ENCODE results near the gene HPCA. TPM values are rescaled to one million over a fixed set of nuclear protein-coding genes. Genes with fewer than 3 reads are reported as not detected.

HPCA gene
- total RNA-seq, 2 experiments from 2014 or later: not detected

GRCh38 chr1:32871364-32872191 lies 14.7 kb upstream of the HPCA start:
- ATAC-seq (ENCODE audit: poor library complexity): no peak
- peaks cover 33 to 40% of the 10 kb centered on the region in 2 experiments for H3K27me3 ChIP-seq (ENCODE audit: control insufficient read depth in 1 of 2, insufficient read depth in 2 of 2, low read length in 2 of 2)
- POLR2A ChIA-PET: no interaction called here

GRCh38 chr1:32872192-32872460 lies 14.2 kb upstream of the HPCA start:
- Mint-ChIP-seq H3K36me3 (ENCODE audit: low read depth) (no peaks in the 10 kb centered on the region), H3K4me3 (no peak overlapping the region), H3K27me3 (peaks cover 74% of the 10 kb centered on the region), H3K9me3 (no peaks in the 10 kb centered on the region), H3K27ac (no peak overlapping the region), H3K4me1 (ENCODE audit: low read depth) (peaks cover 15% of the 10 kb centered on the region)
- ChIA-PET CTCF (interaction anchor here (1.6 kb wide), 1 partner anchor 160 kb away, joined by 9 read pairs; no protein-coding TSS in a partner anchor), POLR2A (no interaction called here)
- Histone ChIP-seq H3K4me3 (ENCODE audit: low read length) (no peak overlapping the region), H3K27me3 (ENCODE audit: control insufficient read depth in 1 of 2, insufficient read depth in 2 of 2, low read length in 2 of 2) (peaks cover 36 to 40% of the 10 kb centered on the region in 2 experiments), H3K4me1 (ENCODE audit: insufficient read depth, low read length) (peaks cover 26% of the 10 kb centered on the region), H3K36me3 (ENCODE audit: insufficient read depth, low read length) (no peaks in the 10 kb centered on the region), H3K27ac (ENCODE audit: low read depth in 1 of 2, low read length in 2 of 2) (no peak overlapping the region), H3K9me3 (ENCODE audit: control insufficient read depth in 1 of 2, insufficient read depth in 1 of 2, low read length in 2 of 2) (no peaks in the 10 kb centered on the region)
- DNase-seq (no peak), ATAC-seq (ENCODE audit: poor library complexity) (no peak)
- TF ChIP-seq CTCF (IDR thresholded peaks at IDR 0.05): no peak
- intact Hi-C loops (cut with DNase I, micrococcal nuclease): loop anchor here (1.0 to 2.0 kb wide), 2 partner anchors 160 to 351 kb away; no protein-coding TSS in a partner anchor

More at GRCh38 chr1:32871364-32872191, 14.7 kb upstream of the HPCA start:
- peaks cover 72% of the 10 kb centered on the region for H3K27me3 Mint-ChIP-seq
- peak overlapping the region; percentile 52 for H3K4me3 Mint-ChIP-seq
- intact Hi-C loops (cut with DNase I, micrococcal nuclease): loop anchor here (1.0 to 2.0 kb wide), 2 partner anchors 159 to 351 kb away; no protein-coding TSS in a partner anchor
- Histone ChIP-seq H3K9me3 (ENCODE audit: control insufficient read depth in 1 of 2, insufficient read depth in 1 of 2, low read length in 2 of 2) (no peaks in the 10 kb centered on the region), H3K4me1 (ENCODE audit: insufficient read depth, low read length) (peaks cover 23% of the 10 kb centered on the region), H3K36me3 (ENCODE audit: insufficient read depth, low read length) (no peaks in the 10 kb centered on the region), H3K4me3 (ENCODE audit: low read length) (no peak overlapping the region), H3K27ac (ENCODE audit: low read depth in 1 of 2, low read length in 2 of 2) (no peak overlapping the region)
- no peaks in the 10 kb centered on the region for H3K9me3 Mint-ChIP-seq
- H3K4me1 Mint-ChIP-seq (ENCODE audit: low read depth): peaks cover 15% of the 10 kb centered on the region
- no peak overlapping the region for H3K27ac Mint-ChIP-seq
- H3K36me3 Mint-ChIP-seq (ENCODE audit: low read depth): no peaks in the 10 kb centered on the region
- DNase-seq: no peak
- no peak for TF ChIP-seq CTCF (IDR thresholded peaks at IDR 0.05)
- CTCF ChIA-PET: interaction anchor here (1.6 kb wide), 1 partner anchor 159 kb away, joined by 9 read pairs; no protein-coding TSS in a partner anchor

- no peak for ATAC-seq (ENCODE audit: poor library complexity)
- Histone ChIP-seq H3K27ac (ENCODE audit: low read depth in 1 of 2, low read length in 2 of 2) (no peak overlapping the region), H3K4me3 (ENCODE audit: low read length) (no peak overlapping the region), H3K36me3 (ENCODE audit: insufficient read depth, low read length) (no peaks in the 10 kb centered on the region), H3K4me1 (ENCODE audit: insufficient read depth, low read length) (peaks cover 26% of the 10 kb centered on the region), H3K27me3 (ENCODE audit: control insufficient read depth in 1 of 2, insufficient read depth in 2 of 2, low read length in 2 of 2) (peaks cover 36 to 40% of the 10 kb centered on the region in 2 experiments), H3K9me3 (ENCODE audit: control insufficient read depth in 1 of 2, insufficient read depth in 1 of 2, low read length in 2 of 2) (no peaks in the 10 kb centered on the region)
- Mint-ChIP-seq H3K4me1 (ENCODE audit: low read depth) (peaks cover 15% of the 10 kb centered on the region), H3K36me3 (ENCODE audit: low read depth) (no peaks in the 10 kb centered on the region), H3K9me3 (no peaks in the 10 kb centered on the region), H3K27me3 (peaks cover 83% of the 10 kb centered on the region), H3K4me3 (no peak overlapping the region), H3K27ac (no peak overlapping the region)
- ChIA-PET CTCF (no interaction called here), POLR2A (no interaction called here)
- intact Hi-C loops (cut with DNase I, micrococcal nuclease): loop anchor here (2.0 kb wide), 1 partner anchor 353 kb away; no protein-coding TSS in a partner anchor
- TF ChIP-seq CTCF (IDR thresholded peaks at IDR 0.05): no peak
- peak in 1 of 14 experiments; percentile 6 for DNase-seq
Observed at GRCh38 chr1:32873484-32873883, 12.8 kb upstream of the HPCA start.
